HCT116 (cell line): ENCODE results near the gene CAMK2A. TPM values are rescaled to one million over a fixed set of nuclear protein-coding genes. Genes with fewer than 3 reads are reported as not detected.

Source experiments
- ATAC-seq: fragments of 200-7000 bp; cut with Tn5 transposase; 2 replicates; pipeline ENCODE4 v1.9.1; 2020; ENCODE audit warnings: mild to moderate bottlenecking, moderate library complexity
- BruUV-seq: library from RNA; stranded (reverse); fragments of 400-500 nt; replicated peaks from 2 replicates; lab custom pipeline; 2021; lab: Mats Ljungman, UMichigan
- CTCF ChIA-PET: fragments of 300-600 bp; sonication (Branson Sonifier 250); formaldehyde crosslinking; loops from one replicate; lab custom pipeline; 2021; ENCODE audit warnings: antibody characterized with exemption; lab: Charles Lee
- POLR2A ChIA-PET: fragments of 300-600, 350-600 bp; sonication (Branson Sonifier 250); formaldehyde crosslinking; loops from one replicate; lab custom pipeline; 2021; ENCODE audit warnings: antibody characterized with exemption; lab: Charles Lee
- RAD21 ChIA-PET, 2 experiments: fragments of 300-600 bp; sonication (Branson Sonifier 250); formaldehyde crosslinking; loops; one replicate each; lab custom pipeline; 2023; ENCODE audit warnings: low total read pairs in 2 of 2; ENCODE audit not compliant: uncharacterized antibody in 2 of 2, unreplicated experiment in 2 of 2, low non-redundant PET in 1 of 2; lab: Charles Lee
- DNase-seq: peaks from one replicate; pipeline ENCODE4 v3.0.0-alpha.2; 2010; ENCODE audit warnings: low read depth, low spot score
- H2AFZ ChIP-seq: fragments of 200-600 bp; shearing (Covaris generic), sonication (generic); 2 replicates; pipeline ENCODE4 v1.6.1; 2017; ENCODE audit warnings: low read depth, mixed run types, mixed read lengths, antibody characterized with exemption, low read length; ENCODE audit not compliant: poor library complexity, severe bottlenecking
- H3K27ac ChIP-seq: 2 replicates; pipeline ENCODE4 v1.5.1; 2012; ENCODE audit warnings: low read depth, low read length
- H3K27me3 ChIP-seq: fragments of 200-600 bp; sonication (generic); 2 replicates; pipeline ENCODE4 v1.6.1; 2016; ENCODE audit warnings: mixed run types, low read length, mixed read lengths; ENCODE audit not compliant: insufficient read depth
- H3K36me3 ChIP-seq, 2 experiments: fragments of 200-500 bp in 1 of 2; fragments of 200-600 bp in 1 of 2; sonication (Bioruptor generic) in 1 of 2; sonication (generic) in 1 of 2; 2 replicates each; pipeline versions ENCODE4 v1.5.1 to v1.6.1; 2014 to 2016; ENCODE audit warnings: low read length in 2 of 2, inconsistent platforms in 1 of 2, mixed read lengths in 1 of 2, mixed run types in 1 of 2; ENCODE audit not compliant: insufficient read depth in 2 of 2, control insufficient read depth in 1 of 2
- H3K4me1 ChIP-seq, 2 experiments: fragments of 200-600 bp in 1 of 2; sonication (generic) in 1 of 2; 2 replicates each; pipeline versions ENCODE4 v1.5.1 to v1.6.1; 2012 to 2017; ENCODE audit warnings: low read length in 2 of 2, inconsistent platforms in 1 of 2, mild to moderate bottlenecking in 1 of 2, mixed read lengths in 1 of 2, mixed run types in 1 of 2, moderate library complexity in 1 of 2; ENCODE audit not compliant: insufficient read depth in 2 of 2, control insufficient read depth in 1 of 2
- H3K4me2 ChIP-seq: fragments of 200-600 bp; sonication (generic); 2 replicates; pipeline ENCODE4 v1.6.1; 2017; ENCODE audit warnings: mixed run types, low read length, mixed read lengths
- H3K4me3 ChIP-seq, 2 experiments: fragments of 200-600 bp in 1 of 2; sonication (generic) in 1 of 2; replicated peaks in 1 of 2; 2 replicates each; pipeline ENCODE4 v1.5.1; 2011 to 2016; ENCODE audit warnings: low read length in 2 of 2, control low read depth in 1 of 2, low read depth in 1 of 2, mild to moderate bottlenecking in 1 of 2, mixed read lengths in 1 of 2, mixed run types in 1 of 2
- H3K79me2 ChIP-seq: fragments of 200-600 bp; sonication (generic); 2 replicates; pipeline ENCODE4 v1.6.1; 2017; ENCODE audit warnings: mild to moderate bottlenecking, mixed run types, low read length, moderate library complexity, mixed read lengths; ENCODE audit not compliant: insufficient read depth
- H3K9ac ChIP-seq: fragments of 200-600 bp; sonication (generic); 2 replicates; pipeline ENCODE4 v1.6.1; 2016; ENCODE audit warnings: low read length, mixed read lengths
- H3K9me2 ChIP-seq: fragments of 200-600 bp; sonication (generic), shearing (Covaris generic); 2 replicates; pipeline ENCODE4 v1.6.1; 2017; ENCODE audit warnings: mixed run types, mild to moderate bottlenecking, moderate library complexity; ENCODE audit not compliant: insufficient read depth
- H3K9me3 ChIP-seq, 2 experiments: fragments of 200-500 bp in 1 of 2; fragments of 200-600 bp in 1 of 2; sonication (Bioruptor generic) in 1 of 2; sonication (generic) in 1 of 2; 2 replicates each; pipeline ENCODE4 v1.6.1; 2014 to 2017; ENCODE audit warnings: low read length in 2 of 2, mixed read lengths in 2 of 2, inconsistent platforms in 1 of 2, low read depth in 1 of 2, mild to moderate bottlenecking in 1 of 2, mixed run types in 1 of 2, moderate library complexity in 1 of 2; ENCODE audit not compliant: control insufficient read depth in 1 of 2, insufficient read depth in 1 of 2
- H4K20me1 ChIP-seq: fragments of 200-600 bp; sonication (generic), shearing (Covaris generic); 2 replicates; pipeline ENCODE4 v1.6.1; 2017; ENCODE audit warnings: mixed run types, mild to moderate bottlenecking, moderate library complexity; ENCODE audit not compliant: insufficient read depth
- CEBPB ChIP-seq: IDR thresholded peaks from 2 replicates; pipeline ENCODE4 v1.6.1; 2012; ENCODE audit warnings: low read depth
- EGR1 ChIP-seq: IDR thresholded peaks from 2 replicates; pipeline ENCODE4 v1.6.1; 2012; ENCODE audit warnings: low read depth
- EZH2 ChIP-seq: fragments of 200-600 bp; sonication (generic); IDR thresholded peaks from 2 replicates; pipeline ENCODE4 v1.6.1; 2017; ENCODE audit warnings: antibody characterized with exemption, mixed run types
- JUND ChIP-seq: IDR thresholded peaks from 2 replicates; pipeline ENCODE4 v1.6.1; 2012
- POLR2A ChIP-seq: IDR thresholded peaks from 2 replicates; pipeline ENCODE4 v1.7.0; 2011; ENCODE audit warnings: borderline replicate concordance; ENCODE audit not compliant: insufficient read depth, insufficient read length; ENCODE audit errors: extremely low read depth
- POLR2AphosphoS5 ChIP-seq: IDR thresholded peaks from 2 replicates; pipeline ENCODE4 v1.6.1; 2011; ENCODE audit warnings: mild to moderate bottlenecking, low read depth, low read length, moderate library complexity
- SIN3A ChIP-seq: IDR thresholded peaks from 2 replicates; pipeline ENCODE4 v1.6.1; 2012; ENCODE audit warnings: low read depth
- SRF ChIP-seq: IDR thresholded peaks from 2 replicates; pipeline ENCODE4 v1.6.1; 2012; ENCODE audit warnings: low read depth
- ZFX ChIP-seq: fragments of 450-650 bp; IDR thresholded peaks from 2 replicates; pipeline ENCODE4 v1.6.1; 2017
- ZNF274 ChIP-seq: fragments of 200-500 bp; sonication (Bioruptor generic); IDR thresholded peaks from 2 replicates; pipeline ENCODE4 v1.6.1; 2014; ENCODE audit warnings: mild to moderate bottlenecking, low read depth, low read length, inconsistent platforms
- intact Hi-C: fragments of 100-400 bp; cut with micrococcal nuclease; formaldehyde crosslinking; loops from 2 replicates; pipeline ENCODE4 v1.10.0; 2022
- total RNA-seq: library from RNA; stranded (reverse); gene quantifications from one replicate; pipeline ENCODE4 v1.2.1, GENCODE V29; 2021; ENCODE audit not compliant: unreplicated experiment
- TF ChIP-seq, protein P1 (sequence below), 3 experiments: fragments of 200-600 bp in 1 of 3; sonication (generic) in 1 of 3; IDR thresholded peaks in 2 of 3; conservative IDR thresholded peaks in 1 of 3; 2 replicates each; pipeline ENCODE4 v1.5.1; 2012 to 2017; ENCODE audit warnings: low read depth in 2 of 3, low read length in 2 of 3, antibody characterized with exemption in 1 of 3, borderline replicate concordance in 1 of 3, control low read depth in 1 of 3, mild to moderate bottlenecking in 1 of 3, mixed read lengths in 1 of 3, mixed run types in 1 of 3, moderate library complexity in 1 of 3; ENCODE audit not compliant: insufficient read depth in 1 of 3
- TF ChIP-seq, protein P2 (sequence below): IDR thresholded peaks from 2 replicates; pipeline ENCODE4 v1.6.1; 2012; ENCODE audit warnings: low read depth
- TF ChIP-seq, protein P3 (sequence below): IDR thresholded peaks from 2 replicates; pipeline ENCODE4 v1.6.1; 2012
- TF ChIP-seq, protein P4 (sequence below): IDR thresholded peaks from 2 replicates; pipeline ENCODE4 v1.6.1; 2011; ENCODE audit warnings: mild to moderate bottlenecking, low read length, moderate library complexity; ENCODE audit not compliant: insufficient replicate concordance; ENCODE audit errors: extremely low read depth

Gene CAMK2A
- total RNA-seq, 1 experiment from 2014 or later = not detected

DNA sequence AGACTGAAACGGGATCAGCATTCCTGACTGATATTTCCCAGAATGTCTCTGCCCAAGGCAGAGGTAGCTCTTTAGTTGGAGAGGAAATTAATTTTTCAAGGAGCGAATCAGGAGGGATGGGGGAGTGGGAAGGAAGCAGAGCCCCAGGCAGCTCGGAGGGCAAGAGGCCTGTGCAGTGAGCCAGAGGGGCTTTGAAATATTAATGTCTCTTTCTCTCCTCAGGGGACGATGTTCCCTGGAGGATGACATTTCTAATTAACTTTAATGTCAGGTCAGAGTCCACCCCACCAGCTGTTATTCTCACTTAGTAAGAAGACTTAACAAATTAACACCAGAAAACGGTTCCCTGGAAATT is 54.1 kb downstream of the CAMK2A start:
- Histone ChIP-seq H3K9me2 (no peaks in the 10 kb centered on the region), H3K36me3 (no peaks in the 10 kb centered on the region), H3K27me3 (no peaks in the 10 kb centered on the region), H3K4me3 (no peak overlapping the region), H3K27ac (no peak overlapping the region), H3K79me2 (no peaks in the 10 kb centered on the region), H4K20me1 (no peaks in the 10 kb centered on the region), H3K9ac (no peak overlapping the region), H3K9me3 (no peaks in the 10 kb centered on the region), H2AFZ (no peak overlapping the region), H3K4me2 (no peak overlapping the region), H3K4me1 (no peaks in the 10 kb centered on the region)
- ChIA-PET CTCF (no interaction called here), POLR2A (no interaction called here), RAD21 (no interaction called here)
- ATAC-seq = no peak
- no peak for TF ChIP-seq SIN3A
- TF ChIP-seq, protein P1, sequence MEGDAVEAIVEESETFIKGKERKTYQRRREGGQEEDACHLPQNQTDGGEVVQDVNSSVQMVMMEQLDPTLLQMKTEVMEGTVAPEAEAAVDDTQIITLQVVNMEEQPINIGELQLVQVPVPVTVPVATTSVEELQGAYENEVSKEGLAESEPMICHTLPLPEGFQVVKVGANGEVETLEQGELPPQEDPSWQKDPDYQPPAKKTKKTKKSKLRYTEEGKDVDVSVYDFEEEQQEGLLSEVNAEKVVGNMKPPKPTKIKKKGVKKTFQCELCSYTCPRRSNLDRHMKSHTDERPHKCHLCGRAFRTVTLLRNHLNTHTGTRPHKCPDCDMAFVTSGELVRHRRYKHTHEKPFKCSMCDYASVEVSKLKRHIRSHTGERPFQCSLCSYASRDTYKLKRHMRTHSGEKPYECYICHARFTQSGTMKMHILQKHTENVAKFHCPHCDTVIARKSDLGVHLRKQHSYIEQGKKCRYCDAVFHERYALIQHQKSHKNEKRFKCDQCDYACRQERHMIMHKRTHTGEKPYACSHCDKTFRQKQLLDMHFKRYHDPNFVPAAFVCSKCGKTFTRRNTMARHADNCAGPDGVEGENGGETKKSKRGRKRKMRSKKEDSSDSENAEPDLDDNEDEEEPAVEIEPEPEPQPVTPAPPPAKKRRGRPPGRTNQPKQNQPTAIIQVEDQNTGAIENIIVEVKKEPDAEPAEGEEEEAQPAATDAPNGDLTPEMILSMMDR (IDR thresholded peaks at IDR 0.05 in 2 of 3, conservative IDR thresholded peaks at IDR 0.05 in 1 of 3; ENCODE audit: borderline replicate concordance in 1 of 3, insufficient read depth in 1 of 3, low read depth in 2 of 3, low read length in 2 of 3) = no peak
- TF ChIP-seq EGR1 = no peak
- TF ChIP-seq, protein P2, sequence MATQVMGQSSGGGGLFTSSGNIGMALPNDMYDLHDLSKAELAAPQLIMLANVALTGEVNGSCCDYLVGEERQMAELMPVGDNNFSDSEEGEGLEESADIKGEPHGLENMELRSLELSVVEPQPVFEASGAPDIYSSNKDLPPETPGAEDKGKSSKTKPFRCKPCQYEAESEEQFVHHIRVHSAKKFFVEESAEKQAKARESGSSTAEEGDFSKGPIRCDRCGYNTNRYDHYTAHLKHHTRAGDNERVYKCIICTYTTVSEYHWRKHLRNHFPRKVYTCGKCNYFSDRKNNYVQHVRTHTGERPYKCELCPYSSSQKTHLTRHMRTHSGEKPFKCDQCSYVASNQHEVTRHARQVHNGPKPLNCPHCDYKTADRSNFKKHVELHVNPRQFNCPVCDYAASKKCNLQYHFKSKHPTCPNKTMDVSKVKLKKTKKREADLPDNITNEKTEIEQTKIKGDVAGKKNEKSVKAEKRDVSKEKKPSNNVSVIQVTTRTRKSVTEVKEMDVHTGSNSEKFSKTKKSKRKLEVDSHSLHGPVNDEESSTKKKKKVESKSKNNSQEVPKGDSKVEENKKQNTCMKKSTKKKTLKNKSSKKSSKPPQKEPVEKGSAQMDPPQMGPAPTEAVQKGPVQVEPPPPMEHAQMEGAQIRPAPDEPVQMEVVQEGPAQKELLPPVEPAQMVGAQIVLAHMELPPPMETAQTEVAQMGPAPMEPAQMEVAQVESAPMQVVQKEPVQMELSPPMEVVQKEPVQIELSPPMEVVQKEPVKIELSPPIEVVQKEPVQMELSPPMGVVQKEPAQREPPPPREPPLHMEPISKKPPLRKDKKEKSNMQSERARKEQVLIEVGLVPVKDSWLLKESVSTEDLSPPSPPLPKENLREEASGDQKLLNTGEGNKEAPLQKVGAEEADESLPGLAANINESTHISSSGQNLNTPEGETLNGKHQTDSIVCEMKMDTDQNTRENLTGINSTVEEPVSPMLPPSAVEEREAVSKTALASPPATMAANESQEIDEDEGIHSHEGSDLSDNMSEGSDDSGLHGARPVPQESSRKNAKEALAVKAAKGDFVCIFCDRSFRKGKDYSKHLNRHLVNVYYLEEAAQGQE = no peak
- no peak for TF ChIP-seq ZFX
- no peak for TF ChIP-seq SRF
- TF ChIP-seq ZNF274 = no peak
- TF ChIP-seq, protein P3, sequence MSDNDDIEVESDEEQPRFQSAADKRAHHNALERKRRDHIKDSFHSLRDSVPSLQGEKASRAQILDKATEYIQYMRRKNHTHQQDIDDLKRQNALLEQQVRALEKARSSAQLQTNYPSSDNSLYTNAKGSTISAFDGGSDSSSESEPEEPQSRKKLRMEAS = no peak
- no peak for TF ChIP-seq JUND
- no peak for TF ChIP-seq EZH2
- no peak for TF ChIP-seq POLR2A
- no peak for TF ChIP-seq CEBPB
- TF ChIP-seq, protein P4, sequence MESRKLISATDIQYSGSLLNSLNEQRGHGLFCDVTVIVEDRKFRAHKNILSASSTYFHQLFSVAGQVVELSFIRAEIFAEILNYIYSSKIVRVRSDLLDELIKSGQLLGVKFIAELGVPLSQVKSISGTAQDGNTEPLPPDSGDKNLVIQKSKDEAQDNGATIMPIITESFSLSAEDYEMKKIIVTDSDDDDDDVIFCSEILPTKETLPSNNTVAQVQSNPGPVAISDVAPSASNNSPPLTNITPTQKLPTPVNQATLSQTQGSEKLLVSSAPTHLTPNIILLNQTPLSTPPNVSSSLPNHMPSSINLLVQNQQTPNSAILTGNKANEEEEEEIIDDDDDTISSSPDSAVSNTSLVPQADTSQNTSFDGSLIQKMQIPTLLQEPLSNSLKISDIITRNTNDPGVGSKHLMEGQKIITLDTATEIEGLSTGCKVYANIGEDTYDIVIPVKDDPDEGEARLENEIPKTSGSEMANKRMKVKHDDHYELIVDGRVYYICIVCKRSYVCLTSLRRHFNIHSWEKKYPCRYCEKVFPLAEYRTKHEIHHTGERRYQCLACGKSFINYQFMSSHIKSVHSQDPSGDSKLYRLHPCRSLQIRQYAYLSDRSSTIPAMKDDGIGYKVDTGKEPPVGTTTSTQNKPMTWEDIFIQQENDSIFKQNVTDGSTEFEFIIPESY = no peak
- TF ChIP-seq POLR2AphosphoS5 = no peak
- intact Hi-C loops = no loop called here
- DNase-seq = no peak
- BruUV-seq = no TSS peak
